ENCODE data around the gene STK32C. TPM values are rescaled to one million over a fixed set of nuclear protein-coding genes. Genes with fewer than 3 reads are reported as not detected.

Gene STK32C
- total and polyA plus RNA-seq, 8 donors: 9.9 to 18.2 (median 11.6) TPM

DNA sequence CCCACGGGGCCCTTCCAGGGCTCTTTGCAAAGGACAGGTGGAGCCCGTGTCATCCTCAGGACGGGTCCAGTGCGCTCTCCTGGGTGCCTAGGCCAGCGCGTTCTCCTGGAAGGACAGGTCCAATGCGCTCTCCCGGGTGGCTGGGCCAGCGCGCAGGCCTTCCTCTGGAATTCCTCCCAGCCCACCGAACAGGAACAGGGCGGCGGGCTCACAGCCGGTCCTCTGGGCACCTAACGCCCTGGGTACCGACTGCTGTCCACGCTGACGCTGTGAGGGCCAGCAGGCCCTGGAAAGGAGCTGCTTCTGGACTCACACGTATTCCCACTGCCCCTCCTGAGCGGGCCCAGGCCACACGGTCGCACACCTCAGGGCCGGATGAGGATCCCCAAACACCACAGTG lies 49.3 kb downstream of the STK32C start:
- H3K9me3 ChIP-seq: no peaks in the 10 kb centered on the region
- TF ChIP-seq CTCF (IDR thresholded peaks at IDR 0.05): no peak
- no peaks in the 10 kb centered on the region for H3K27me3 ChIP-seq
- H3K27ac ChIP-seq: no peak overlapping the region
- DNase-seq (no peak), ATAC-seq (no peak)
- H3K4me1 ChIP-seq: peaks cover 0 to 22% of the 10 kb centered on the region in 2 donors
- no peaks in the 10 kb centered on the region for H3K36me3 ChIP-seq
- intact Hi-C loops (cut with DNase I): no loop called here
- H3K4me3 ChIP-seq: no peak overlapping the region

DNA sequence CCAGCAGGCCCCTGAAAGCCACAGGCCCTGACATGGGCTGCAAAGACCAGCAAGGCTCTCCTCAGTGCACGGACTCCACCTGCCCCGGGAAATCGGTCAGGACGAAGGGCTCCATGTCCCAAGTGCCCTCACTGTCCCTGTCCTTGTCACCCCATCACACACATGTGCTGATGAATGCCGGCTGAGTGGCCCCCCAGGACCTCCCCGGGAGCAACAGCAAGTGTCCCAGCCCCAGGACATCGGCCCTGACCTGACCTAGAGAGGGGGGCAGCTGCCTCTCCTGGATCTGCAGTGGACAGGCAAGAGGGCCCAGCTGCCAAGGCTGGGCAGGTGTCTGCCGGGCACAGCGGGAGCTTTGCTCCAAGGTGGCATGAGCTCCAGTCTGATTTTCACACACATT lies 49.8 kb downstream of the STK32C start:
- DNase-seq (no peak), ATAC-seq (no peak)
- no peaks in the 10 kb centered on the region for H3K36me3 ChIP-seq
- TF ChIP-seq CTCF (IDR thresholded peaks at IDR 0.05): no peak
- H3K4me3 ChIP-seq: no peak overlapping the region
- H3K4me1 ChIP-seq: peaks cover 0 to 22% of the 10 kb centered on the region in 2 donors
- H3K27me3 ChIP-seq: no peaks in the 10 kb centered on the region
- intact Hi-C loops (cut with DNase I): no loop called here
- no peaks in the 10 kb centered on the region for H3K9me3 ChIP-seq
- H3K27ac ChIP-seq: no peak overlapping the region

- TF ChIP-seq CTCF (IDR thresholded peaks at IDR 0.05): no peak
- Histone ChIP-seq H3K4me3 (no peak overlapping the region), H3K27me3 (no peaks in the 10 kb centered on the region), H3K27ac (no peak overlapping the region), H3K9me3 (no peaks in the 10 kb centered on the region), H3K36me3 (no peaks in the 10 kb centered on the region), H3K4me1 (peaks cover 0 to 22% of the 10 kb centered on the region in 2 donors)
- no peak for ATAC-seq
- DNase-seq: no peak
- intact Hi-C loops (cut with DNase I): no loop called here
These were observed 50.5 kb downstream of the STK32C start for GRCh38 chr10:132257271-132257670.

DNA sequence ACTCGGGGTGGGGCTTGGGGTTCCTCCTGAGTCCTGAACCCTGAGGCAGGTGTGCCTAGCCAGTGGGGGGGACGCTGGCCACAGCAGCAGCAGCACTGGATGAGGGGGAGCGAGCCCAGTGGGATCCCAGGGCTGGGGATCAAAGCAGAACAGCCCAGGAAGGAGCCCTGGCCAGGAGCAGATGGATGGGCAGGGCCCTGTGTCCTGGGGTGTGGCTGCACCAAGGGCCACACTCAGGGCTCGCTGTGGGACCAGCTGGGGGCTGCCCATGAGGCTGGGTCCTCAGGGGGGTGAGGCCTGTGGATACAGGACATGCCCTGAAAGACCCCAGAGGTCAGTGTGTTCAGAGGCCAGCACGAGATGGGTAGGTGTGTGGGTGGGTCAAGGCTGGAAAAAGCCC lies 50.9 kb downstream of the STK32C start:
- H3K9me3 ChIP-seq: no peaks in the 10 kb centered on the region
- no peak overlapping the region for H3K4me3 ChIP-seq
- DNase-seq: no peak
- intact Hi-C loops (cut with DNase I): no loop called here
- H3K36me3 ChIP-seq: no peaks in the 10 kb centered on the region
- H3K27me3 ChIP-seq: no peaks in the 10 kb centered on the region
- no peak overlapping the region for H3K27ac ChIP-seq
- TF ChIP-seq CTCF (IDR thresholded peaks at IDR 0.05): no peak
- no peak for ATAC-seq
- H3K4me1 ChIP-seq: peaks cover 0 to 22% of the 10 kb centered on the region in 2 donors

- no peak for TF ChIP-seq CTCF (IDR thresholded peaks at IDR 0.05)
- H3K9me3 ChIP-seq: no peaks in the 10 kb centered on the region
- no peaks in the 10 kb centered on the region for H3K27me3 ChIP-seq
- no peak for ATAC-seq
- intact Hi-C loops (cut with DNase I): no loop called here
- H3K4me3 ChIP-seq: no peak overlapping the region
- H3K27ac ChIP-seq: peak overlapping the region in 1 of 2 donors; percentile 8
- DNase-seq: no peak
- no peaks in the 10 kb centered on the region for H3K36me3 ChIP-seq
- H3K4me1 ChIP-seq: peaks cover 0 to 22% of the 10 kb centered on the region in 2 donors
These were observed 52.0 kb downstream of the STK32C start for GRCh38 chr10:132255489-132256344.

All from left lung (tissue), 10 donors.